Kidney epithelial cell (primary cell): ENCODE measurements around the gene NOL8. TPM values are rescaled to one million over a fixed set of nuclear protein-coding genes. Genes with fewer than 3 reads are reported as not detected.

ENCODE experiments used
- DNase-seq: peaks from one replicate; pipeline ENCODE4 v3.0.0-alpha.2; 2010; ENCODE audit warnings: low read depth
- H3K27me3 ChIP-seq: 2 replicates; pipeline ENCODE4 v1.6.0; 2011; ENCODE audit warnings: low read length; ENCODE audit not compliant: control insufficient read depth, insufficient read depth
- H3K36me3 ChIP-seq: 2 replicates; pipeline ENCODE4 v1.5.1; 2011; ENCODE audit warnings: low read length; ENCODE audit not compliant: control insufficient read depth, insufficient read depth
- H3K4me3 ChIP-seq: 2 replicates; pipeline ENCODE4 v1.5.1; 2011; ENCODE audit warnings: low read depth, mild to moderate bottlenecking, control low read depth, low read length
- total RNA-seq: library from RNA; depleted of rRNA; stranded (reverse); fragments of >200 nt; gene quantifications from 2 replicates; pipeline ENCODE4 v1.2.3, GENCODE V29; 2015
- TF ChIP-seq, protein P1 (sequence below): IDR thresholded peaks from 2 replicates; pipeline ENCODE4 v1.5.1; 2011; ENCODE audit warnings: mild to moderate bottlenecking, moderate library complexity, low read length, control low read depth, inconsistent platforms; ENCODE audit not compliant: insufficient read depth, poor library complexity, severe bottlenecking

The NOL8 gene
- total RNA-seq, 1 donor from 2014 or later: 29.2 TPM

DNA sequence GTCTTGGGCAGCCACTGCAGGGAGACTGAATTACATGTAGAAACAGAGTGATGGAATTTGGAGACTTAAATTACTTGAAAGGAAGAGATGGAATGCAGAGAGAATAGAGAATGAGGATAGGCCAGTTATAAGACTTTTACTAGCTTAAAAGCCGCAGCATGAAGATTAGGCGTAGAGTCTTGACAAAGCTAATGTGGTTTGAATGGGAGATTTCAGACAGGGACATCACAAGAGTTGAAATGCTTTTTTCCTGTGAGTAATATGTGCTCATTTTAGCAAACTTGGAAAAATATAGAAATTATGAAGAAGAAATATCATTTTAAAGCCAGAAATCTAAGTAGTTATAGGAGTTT lies 8.1 kb upstream of the NOL8 start:
- Histone ChIP-seq H3K4me3 (no peak overlapping the region), H3K36me3 (no peaks in the 10 kb centered on the region), H3K27me3 (no peaks in the 10 kb centered on the region)
- TF ChIP-seq, protein P1, sequence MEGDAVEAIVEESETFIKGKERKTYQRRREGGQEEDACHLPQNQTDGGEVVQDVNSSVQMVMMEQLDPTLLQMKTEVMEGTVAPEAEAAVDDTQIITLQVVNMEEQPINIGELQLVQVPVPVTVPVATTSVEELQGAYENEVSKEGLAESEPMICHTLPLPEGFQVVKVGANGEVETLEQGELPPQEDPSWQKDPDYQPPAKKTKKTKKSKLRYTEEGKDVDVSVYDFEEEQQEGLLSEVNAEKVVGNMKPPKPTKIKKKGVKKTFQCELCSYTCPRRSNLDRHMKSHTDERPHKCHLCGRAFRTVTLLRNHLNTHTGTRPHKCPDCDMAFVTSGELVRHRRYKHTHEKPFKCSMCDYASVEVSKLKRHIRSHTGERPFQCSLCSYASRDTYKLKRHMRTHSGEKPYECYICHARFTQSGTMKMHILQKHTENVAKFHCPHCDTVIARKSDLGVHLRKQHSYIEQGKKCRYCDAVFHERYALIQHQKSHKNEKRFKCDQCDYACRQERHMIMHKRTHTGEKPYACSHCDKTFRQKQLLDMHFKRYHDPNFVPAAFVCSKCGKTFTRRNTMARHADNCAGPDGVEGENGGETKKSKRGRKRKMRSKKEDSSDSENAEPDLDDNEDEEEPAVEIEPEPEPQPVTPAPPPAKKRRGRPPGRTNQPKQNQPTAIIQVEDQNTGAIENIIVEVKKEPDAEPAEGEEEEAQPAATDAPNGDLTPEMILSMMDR: no peak
- no peak for DNase-seq

DNA sequence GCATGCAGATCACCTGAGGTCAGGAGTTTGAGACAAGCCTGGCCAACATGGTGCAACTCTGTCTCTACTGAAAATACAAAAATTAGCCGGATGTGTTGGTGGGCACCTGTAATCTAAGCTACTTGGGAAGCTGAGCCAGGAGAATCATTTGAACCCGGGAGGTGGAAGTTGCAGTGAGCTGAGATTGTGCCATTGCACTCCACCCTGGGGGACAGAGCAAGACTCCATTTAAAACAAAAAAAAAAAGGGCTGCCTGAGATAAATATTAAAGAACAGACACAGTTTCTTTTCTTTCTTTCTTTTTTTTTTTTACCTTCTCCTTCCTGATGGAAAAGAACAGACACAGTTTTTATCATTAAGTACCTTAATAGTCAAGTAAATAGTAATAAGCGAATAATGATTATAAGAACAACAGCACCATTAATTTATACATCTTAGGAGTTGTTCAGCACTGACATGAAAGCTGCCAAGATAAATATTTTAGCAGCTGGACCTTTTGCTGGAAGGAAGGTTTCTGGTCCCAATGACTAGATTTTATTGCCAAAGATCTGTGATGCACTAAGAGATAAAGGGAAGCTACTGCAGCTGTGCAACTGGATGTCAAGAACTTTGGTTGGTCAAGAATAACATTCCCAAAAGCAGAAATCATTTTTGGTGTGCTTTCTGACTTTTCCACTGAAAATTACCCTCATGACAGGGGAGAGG lies 7.6 kb upstream of the NOL8 start:
- no peak for DNase-seq
- TF ChIP-seq, protein P1: no peak
- H3K27me3 ChIP-seq: no peaks in the 10 kb centered on the region
- H3K36me3 ChIP-seq: no peaks in the 10 kb centered on the region
- no peak overlapping the region for H3K4me3 ChIP-seq

DNA sequence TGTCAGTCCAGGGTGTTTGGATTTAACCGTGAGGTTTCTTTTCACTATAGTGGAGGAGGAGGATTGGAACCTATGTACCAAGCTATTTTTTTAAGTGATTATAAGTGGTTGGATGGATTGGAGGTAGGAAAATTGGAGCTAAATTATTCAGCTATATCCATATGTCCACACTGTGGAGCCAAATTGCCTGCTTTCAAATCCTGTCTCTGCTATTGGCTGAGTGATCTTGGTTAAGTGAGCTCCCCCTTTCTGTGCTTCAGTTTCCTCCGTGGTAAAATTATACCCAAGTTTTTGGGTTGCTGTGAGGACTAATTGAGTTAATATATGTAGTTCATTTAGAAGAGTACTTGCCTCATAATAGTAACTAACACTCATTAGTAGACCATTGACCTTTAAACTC lies 3.1 kb upstream of the NOL8 start:
- Histone ChIP-seq H3K36me3 (no peaks in the 10 kb centered on the region), H3K27me3 (no peaks in the 10 kb centered on the region), H3K4me3 (no peak overlapping the region)
- no peak for DNase-seq
- TF ChIP-seq, protein P1: no peak

DNA sequence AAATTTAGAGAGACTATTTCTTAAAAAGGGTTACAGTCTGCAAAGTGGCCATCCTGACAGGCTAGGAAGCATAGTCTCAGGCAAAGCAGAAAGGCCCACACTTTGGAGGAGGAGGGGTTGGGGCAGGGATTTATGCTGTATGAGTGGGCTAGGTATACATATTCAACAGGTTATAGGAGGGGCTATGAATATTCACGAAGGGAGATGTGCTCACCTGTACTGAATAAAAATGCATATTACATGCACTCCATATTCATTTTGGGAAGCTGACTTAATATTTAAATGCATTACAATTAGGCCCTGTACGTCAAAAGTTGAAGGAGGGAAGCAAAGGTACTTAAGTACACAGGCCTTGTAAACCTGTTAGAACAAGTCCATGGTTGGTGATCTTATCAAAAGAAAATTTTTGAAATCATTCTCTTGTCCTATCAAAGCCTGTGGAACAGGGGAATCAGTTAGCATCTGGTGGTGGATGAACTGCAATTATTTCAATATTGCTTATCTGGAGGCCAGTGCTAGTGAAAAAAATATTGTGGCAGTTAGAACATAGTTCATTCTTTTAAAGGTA lies 2.2 kb upstream of the NOL8 start:
- Histone ChIP-seq H3K4me3 (no peak overlapping the region), H3K36me3 (no peaks in the 10 kb centered on the region), H3K27me3 (no peaks in the 10 kb centered on the region)
- TF ChIP-seq, protein P1: no peak
- DNase-seq: no peak

DNA sequence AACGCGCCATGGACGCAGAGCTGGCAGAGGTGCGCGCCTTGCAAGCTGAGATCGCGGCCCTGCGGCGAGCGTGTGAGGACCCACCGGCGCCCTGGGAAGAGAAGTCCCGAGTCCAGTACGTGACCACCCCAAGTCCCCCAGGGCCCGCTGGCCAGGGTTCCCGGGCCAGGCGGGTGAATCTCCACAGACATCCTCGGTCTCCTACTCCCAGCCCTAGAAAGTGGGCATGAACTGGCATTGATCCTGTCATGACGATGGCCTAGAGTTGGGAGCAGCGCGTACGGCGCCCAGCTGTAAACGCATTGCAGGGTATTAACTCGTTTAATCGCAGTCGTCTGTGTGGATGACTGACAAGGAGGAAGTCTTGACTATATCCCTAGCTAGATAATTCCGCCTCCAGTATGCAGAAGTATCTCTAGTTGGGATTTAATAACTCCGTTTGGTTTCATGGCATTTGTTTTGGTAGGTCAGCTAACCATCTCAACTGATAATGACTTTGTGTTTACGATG lies 896 bp upstream of the NOL8 start:
- no peaks in the 10 kb centered on the region for H3K36me3 ChIP-seq
- TF ChIP-seq, protein P1: no peak
- no peak for DNase-seq
- H3K4me3 ChIP-seq: peak overlapping the region; percentile 54
- H3K27me3 ChIP-seq: no peaks in the 10 kb centered on the region

DNA sequence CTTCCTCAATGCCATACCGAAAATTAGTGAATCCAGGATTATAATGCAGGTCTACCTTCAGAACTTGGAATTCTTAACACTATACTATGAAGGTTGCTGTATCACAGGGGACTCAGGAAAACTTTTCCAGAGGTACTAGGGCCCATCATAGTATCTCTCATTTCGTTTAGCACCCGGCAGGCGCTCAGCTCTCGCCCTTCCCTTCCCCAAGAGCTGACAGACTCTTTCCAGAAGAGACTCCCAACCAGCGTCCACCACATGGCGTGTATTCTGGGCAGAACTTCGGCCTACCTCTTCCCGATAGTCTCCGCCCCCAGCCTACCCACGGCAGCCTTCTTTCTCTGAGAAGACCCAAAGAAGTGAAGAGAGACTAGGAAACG lies 271 bp downstream of the NOL8 start:
- no peaks in the 10 kb centered on the region for H3K27me3 ChIP-seq
- H3K36me3 ChIP-seq: no peaks in the 10 kb centered on the region
- H3K4me3 ChIP-seq: peak overlapping the region; percentile 54
- no peak for DNase-seq
- TF ChIP-seq, protein P1: no peak
